HG02798 (cell line): ENCODE results near the gene RNF217.
"Not testable (repeated sequence)": the region's sequence is repeated elsewhere in the genome, so short reads cannot be mapped to it uniquely, and the experiment has no call there.

Experiments
- ATAC-seq: cut with Tn5 transposase; IDR thresholded peaks from one replicate; pipeline ENCODE4 v1.9.1; 2021; ENCODE audit warnings: mild to moderate bottlenecking; ENCODE audit not compliant: unreplicated experiment, poor library complexity

The RNF217 gene

DNA sequence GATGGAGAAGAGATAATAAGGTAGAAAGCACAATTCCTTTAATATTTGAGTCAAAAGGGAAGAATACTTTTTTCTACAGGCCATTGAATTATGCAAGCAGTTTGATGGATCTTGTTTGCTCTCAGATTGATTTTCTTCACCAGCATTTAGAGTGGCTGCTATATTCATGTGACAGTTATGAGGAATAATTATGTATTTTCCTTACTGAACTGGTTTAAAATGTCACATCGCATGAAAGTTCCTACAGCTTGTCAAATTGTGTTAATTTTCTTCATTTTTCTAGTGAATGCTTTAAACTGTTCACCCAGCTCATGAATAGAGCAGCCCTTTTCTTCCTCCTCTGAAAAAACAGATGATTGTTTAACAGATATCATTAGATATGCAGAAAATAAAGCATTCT lies 153.9 kb downstream of the RNF217 start:
- ATAC-seq = no peak

DNA sequence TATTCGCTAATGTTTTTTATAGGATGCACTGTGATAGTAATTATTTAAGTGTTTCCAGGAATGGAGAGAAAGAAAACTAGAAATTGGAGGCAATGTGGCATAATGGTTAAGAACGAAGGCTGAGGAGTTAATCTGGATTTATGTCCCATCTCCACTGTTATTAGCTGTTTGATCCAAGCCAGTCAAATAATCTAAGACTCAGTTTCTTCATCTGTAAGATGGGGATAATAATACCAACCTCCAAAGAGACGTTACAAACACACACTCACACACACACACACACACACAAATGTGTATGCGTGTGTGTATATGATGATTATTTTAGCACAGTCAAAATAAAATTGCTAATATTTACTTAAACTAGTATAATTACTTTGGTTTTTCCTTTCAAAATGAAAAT lies 154.5 kb downstream of the RNF217 start:
- ATAC-seq = no peak

DNA sequence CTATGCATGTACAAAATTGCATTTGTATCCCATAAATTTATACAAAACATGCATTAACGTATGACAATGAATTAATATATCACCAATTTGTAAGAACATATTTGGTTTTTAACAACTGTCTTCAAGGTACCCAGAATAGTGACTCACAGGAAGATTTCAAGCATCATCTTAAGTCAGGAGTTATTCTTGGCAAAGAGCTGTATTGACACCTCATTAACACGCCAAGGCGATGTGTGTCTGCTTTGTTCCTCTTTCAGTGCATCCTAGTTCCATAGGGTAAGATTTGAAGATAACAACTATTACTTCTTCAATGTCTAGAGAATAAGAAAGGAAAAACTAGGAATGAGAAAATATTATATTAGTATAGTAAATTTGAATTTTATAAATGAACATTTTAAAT lies 155.6 kb downstream of the RNF217 start:
- ATAC-seq = no peak

DNA sequence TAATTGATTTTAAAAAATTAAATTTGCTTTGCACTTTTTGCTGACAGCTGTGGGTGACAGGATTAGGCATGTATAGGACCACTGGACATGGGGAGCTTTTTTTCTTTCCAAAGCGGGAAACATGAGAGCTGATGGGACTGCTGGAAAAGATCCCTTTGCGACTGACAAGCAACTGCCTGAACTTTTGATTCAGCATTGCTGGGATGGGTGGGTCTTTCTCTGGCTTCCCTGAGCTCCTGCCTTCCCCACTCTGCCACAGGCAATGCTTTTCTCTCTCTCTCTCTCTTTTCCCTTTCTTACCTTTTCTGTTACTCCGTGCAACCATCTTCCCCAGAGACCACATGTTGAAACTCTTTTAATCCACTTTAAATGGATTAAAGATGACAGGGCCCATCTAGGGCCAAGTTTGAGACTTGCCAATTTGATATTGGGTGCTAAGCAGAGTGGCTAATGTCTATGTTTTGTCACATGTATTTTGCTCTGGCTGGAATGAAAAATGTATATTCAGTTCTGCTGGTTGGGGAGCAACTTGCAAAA lies 157.9 kb downstream of the RNF217 start:
- ATAC-seq = no peak

DNA sequence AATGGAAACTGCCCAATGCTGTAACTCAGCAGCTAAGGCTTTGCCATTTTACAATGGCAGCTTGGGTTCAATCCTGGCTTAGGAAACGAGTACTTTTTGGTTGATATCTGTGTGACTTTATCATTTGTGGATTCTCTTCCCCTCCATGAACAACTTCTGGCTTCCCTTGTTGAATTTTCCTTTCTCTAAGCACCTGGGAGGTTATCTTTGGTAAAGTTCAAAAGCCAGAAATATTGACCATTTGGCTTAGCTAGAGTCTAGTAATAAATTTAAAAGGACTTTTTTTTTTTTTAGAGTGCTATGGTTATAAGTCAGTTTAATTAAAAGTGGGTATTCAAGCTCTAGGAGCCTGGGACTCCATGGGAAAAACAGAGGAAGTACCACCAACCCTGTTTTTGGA lies 159.7 kb downstream of the RNF217 start:
- ATAC-seq = no peak

DNA sequence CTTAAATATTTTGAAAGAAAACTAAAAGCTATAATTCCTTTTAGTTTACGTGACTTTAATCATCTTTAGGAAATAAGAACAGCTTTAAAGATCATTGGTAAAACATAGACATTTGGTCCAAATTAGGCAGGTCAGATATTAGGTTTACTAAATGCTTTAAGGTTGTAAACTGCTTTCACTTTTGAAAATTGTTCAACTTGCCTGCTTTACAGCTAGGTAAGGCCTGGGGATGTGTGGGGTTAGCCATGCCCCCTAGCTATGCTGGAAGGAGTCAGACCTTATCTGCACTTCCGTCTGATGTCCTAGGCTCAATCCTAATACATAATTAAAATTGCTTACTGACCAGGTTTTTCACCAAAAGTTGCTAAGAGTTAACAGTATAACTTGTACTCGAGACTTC lies 160.8 kb downstream of the RNF217 start:
- no peak for ATAC-seq

DNA sequence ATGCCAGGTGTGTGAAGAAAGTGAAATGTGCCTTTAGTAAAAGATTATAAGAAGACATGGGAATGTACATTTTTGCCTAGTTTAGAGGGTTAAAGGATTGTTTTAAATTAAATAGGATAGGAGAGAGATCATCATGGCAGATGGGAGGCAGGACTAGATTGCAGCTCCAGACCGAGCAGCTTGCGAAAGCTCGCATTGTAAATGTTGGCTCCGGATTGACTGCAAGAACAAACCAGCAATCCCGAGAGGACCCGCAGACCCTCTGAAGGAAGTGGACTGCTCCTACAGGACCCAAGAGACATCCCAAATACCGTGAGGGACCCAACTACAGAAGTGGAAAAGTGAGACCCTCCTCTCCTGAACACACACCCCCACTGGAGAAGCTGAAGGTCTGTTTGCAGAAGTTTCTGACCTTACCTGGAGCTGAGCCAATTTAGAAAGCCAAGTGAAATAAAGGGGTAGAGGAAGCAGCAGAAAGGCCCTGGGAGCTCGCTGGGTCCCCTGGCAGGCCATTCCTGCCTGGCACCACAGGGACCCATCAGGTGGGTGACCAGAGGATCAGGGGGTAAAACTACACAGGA lies 161.3 kb downstream of the RNF217 start:
- no peak for ATAC-seq

DNA sequence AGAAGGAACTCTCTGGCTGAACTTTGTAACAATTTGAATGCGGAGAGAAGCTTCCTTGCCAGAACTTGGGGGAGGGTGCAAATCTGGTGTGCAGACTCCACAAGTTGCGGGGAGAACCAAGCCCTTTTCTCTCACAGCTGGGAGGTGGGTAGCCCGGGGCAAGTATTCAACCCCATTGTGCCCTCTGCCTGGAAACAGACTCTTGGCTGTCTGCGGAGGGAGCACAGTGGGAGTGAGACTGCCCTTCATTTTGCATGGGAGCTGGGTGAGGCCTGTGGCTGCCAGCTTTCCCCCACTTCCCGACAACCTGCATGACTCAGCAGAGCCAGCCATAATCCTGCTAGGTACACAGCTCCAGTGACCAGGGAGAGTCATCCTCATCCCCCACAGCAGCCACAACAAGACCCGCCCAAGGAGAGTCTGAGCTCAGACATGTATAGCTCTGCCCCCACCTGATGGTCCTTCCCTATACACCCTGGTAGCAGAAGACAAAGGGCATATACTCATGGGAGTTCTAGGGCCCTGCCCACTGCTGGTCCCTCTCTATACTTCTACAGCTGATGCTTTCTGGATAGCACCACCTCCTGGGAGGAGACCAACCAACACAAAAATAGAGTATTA lies 161.9 kb downstream of the RNF217 start:
- ATAC-seq = no peak

DNA sequence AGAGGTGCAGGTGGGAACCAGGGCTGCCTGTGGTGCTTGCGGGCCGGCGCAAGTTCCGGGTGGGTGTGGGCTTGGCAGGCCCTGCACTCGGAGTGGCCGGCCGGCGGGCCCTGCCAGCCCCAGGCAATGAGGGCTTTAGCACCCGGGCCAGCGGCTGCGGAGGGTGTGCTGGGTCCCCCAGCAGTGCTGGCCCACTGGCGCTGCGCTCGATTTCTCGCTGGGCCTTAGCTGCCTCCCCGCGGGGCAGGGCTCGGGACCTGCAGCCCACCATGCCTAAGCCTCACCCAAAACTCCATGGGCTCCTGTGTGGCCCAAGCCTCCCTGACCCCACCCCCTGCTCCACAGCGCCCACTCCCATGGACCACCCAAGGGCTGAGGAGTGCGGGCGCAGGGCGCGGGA lies 163.6 kb downstream of the RNF217 start:
- not testable (repeated sequence) for ATAC-seq

DNA sequence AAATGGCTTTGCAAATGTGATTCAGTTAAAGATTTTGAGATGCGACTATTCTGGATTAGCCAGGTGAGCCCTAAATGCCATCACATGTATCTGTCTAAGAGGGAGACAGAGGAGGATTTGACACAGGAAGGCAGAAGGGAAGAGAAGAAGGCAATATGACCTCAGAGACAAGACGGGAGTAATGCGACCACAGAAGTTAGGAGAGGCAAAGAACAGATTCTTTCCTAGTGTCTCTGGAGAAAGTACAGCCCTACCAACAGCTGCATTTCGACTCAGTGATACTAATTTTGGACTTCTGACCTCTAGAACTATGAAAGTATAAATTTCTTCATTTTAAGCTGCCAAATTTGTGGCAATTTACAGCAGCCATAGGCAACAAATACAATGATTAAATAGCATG lies 167.1 kb downstream of the RNF217 start:
- ATAC-seq = no peak

DNA sequence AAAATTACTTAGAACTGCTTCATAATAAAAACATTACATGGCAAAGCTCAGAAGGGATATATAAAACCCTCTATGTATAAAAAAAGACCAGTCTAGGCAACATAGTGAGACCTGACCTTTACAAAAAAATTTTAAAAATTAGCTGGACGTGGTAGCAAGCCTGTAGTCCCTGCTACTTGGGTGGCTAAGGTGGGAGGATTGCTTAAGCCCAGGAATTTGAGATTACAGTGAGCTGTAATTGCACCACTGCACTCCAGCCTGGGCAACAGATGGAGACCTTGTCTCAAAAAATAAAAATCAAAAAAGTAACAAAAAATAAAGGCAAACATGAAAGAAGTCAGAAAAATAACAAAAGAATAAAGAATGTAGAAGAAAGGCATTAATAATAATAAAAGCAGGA lies 169.8 kb downstream of the RNF217 start:
- ATAC-seq = no peak

DNA sequence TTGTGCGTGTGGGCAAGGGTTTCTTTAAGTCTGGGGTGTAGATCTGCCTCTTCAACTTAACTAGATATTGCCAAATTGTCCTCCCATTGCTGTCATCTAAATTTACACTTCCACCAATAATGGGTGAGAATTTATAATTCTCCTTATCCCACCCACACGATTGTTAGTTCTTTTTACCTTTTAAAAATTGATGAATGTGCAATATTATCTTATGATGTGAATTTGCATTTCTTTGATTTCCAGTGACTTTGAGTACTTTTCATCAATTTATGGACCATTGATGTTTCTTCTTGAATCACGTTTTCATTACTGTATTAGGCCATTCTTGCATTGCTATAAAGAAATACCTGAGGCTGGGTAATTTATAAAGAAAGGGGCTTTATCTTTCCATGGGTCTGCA lies 174.1 kb downstream of the RNF217 start:
- no peak for ATAC-seq

DNA sequence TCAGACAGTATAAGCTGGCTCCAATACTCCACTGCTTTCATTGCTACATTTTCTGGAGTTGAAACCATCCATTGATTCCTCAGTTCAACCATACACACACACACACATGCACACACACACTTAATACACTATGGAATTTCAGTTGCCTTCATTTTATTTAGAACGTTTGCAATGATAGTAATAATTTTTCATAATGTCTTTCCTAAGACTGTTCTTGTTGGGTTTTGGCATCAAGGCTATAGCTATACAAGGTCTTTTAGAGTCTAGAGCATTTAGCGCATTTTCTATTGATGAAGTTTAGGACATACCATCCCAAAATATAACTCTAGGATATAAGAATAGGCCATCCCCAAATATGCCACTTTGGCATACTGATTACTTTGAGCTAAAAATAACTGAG lies 175.8 kb downstream of the RNF217 start:
- ATAC-seq = no peak

DNA sequence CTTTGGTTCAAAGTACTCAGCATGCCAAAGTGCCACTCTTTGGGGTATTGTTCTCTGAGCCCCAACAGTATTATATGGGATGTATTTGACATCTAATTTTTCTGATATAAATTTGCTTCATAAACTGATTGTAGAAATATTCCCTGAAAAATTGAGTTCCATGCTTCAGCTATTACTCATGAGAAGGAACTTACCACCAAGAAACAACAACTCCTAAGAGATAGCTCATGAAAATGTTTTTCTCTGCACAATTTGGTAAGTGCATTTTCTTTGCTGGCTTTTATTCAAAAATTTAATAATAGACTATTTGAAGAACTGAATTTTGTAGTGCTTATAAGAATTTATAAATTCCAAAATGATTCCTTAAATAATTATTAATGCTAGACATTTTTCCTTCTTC lies 178.6 kb downstream of the RNF217 start:
- ATAC-seq = no peak
